NK-92 (cell line): Measurements from ENCODE around the gene ADPRHL1.

ENCODE experiments used
- DNase-seq: peaks from one replicate; lab custom pipeline; 2025; ENCODE audit not compliant: unreplicated experiment; lab: John Stamatoyannopoulos, UW

The ADPRHL1 gene

GRCh38 chr13:113452942-113453901 is at the start of gene ADPRHL1:
TSS of gene ADPRHL1 (minus strand) at chr13:113453488. CDS start at chr13:113453437, 51 bp downstream.
- DNase-seq = no peak

DNA sequence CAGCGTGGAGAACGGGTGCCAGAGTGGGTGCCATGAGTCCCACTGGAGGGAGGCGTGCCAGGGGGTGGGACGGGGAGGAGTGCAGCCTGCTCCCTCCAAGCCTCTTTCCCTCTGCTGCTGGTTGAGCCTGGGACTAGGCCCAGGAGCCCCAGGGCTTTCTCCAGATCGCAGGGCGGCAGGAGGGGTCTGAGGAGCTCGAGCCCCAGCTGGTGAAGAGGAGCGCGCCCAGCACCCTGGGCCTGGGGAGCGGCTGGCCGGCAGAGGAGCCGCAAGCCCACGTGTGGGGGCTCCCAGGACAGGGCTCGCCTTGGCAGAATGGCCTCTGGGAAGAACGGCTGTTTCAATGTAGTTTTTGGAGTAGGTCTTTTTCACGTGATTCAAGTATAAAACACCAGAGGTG is 49.4 kb upstream of the ADPRHL1 start:
- DNase-seq = no peak

- DNase-seq = no peak
Observed at GRCh38 chr13:113500530-113501265, 47.4 kb upstream of the ADPRHL1 start.

DNA sequence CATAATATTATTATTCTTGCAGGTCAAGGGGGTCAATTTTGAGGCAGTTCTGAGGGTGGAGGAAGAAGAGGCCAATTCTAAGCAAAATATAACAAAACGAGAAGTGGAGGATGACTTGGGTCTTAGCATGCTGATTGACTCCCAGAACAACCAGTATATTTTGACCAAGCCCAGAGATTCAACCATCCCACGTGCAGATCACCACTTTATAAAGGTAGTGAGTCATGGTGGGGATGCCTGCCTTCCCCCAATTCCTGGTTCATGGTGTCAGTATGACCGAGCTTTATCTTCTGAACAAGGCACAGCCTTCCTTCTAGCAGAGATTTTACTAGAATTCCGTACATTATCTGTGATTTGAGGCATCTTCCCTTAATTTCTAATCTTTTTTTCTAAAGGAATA is 46.6 kb upstream of the ADPRHL1 start:
- DNase-seq = no peak

- DNase-seq = no peak
Observed at GRCh38 chr13:113498905-113499304, 45.6 kb upstream of the ADPRHL1 start.

GRCh38 chr13:113497217-113497616 is 43.9 kb upstream of the ADPRHL1 start:
- no peak for DNase-seq

DNA sequence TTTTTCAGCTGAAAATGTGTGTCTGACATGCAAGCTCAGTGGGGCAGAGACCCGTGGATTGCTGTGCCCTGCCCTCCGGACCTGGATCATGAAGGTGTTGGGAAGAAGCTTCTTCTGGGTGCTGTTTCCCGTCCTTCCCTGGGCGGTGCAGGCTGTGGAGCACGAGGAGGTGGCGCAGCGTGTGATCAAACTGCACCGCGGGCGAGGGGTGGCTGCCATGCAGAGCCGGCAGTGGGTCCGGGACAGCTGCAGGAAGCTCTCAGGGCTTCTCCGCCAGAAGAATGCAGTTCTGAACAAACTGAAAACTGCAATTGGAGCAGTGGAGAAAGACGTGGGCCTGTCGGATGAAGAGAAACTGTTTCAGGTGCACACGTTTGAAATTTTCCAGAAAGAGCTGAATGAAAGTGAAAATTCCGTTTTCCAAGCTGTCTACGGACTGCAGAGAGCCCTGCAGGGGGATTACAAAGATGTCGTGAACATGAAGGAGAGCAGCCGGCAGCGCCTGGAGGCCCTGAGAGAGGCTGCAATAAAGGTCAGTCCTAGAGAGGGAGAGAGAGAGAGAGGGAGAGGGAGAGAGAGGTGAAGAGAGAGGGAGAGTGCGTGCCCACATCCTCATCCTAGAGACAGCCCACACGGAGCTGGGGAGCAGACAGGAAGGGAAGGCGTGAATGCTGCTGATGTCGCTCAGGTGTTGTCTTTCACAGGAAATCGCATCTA is 42.4 kb upstream of the ADPRHL1 start:
- no peak for DNase-seq

- DNase-seq = no peak
Observed at GRCh38 chr13:113493315-113493951, 40.1 kb upstream of the ADPRHL1 start.

- no peak for DNase-seq
Observed at GRCh38 chr13:113491982-113492381, 38.7 kb upstream of the ADPRHL1 start.

DNA sequence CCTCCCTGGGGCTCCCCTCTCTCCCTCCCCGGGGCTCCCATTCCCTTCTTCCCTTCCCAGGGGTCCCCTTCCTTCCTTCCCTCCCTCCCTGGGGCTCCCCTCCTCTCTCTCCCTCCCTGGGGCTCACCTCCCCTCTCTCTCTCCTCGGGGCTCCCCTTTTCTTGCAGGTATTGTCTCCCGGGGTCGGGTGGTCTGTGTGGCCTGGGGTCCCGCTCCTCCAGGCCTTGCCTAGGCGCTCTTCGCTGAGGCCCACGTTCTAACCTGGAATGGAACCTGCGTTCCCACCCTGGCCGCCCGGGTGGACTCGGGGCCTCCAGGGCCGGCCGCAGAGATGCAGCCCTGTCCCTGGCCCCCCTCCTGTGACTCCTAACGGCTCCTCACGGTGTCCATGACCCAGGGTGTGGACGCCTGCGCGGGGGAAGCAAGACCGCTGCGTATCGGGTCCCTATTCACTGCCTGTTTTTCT is 38.2 kb upstream of the ADPRHL1 start:
- no peak for DNase-seq

DNA sequence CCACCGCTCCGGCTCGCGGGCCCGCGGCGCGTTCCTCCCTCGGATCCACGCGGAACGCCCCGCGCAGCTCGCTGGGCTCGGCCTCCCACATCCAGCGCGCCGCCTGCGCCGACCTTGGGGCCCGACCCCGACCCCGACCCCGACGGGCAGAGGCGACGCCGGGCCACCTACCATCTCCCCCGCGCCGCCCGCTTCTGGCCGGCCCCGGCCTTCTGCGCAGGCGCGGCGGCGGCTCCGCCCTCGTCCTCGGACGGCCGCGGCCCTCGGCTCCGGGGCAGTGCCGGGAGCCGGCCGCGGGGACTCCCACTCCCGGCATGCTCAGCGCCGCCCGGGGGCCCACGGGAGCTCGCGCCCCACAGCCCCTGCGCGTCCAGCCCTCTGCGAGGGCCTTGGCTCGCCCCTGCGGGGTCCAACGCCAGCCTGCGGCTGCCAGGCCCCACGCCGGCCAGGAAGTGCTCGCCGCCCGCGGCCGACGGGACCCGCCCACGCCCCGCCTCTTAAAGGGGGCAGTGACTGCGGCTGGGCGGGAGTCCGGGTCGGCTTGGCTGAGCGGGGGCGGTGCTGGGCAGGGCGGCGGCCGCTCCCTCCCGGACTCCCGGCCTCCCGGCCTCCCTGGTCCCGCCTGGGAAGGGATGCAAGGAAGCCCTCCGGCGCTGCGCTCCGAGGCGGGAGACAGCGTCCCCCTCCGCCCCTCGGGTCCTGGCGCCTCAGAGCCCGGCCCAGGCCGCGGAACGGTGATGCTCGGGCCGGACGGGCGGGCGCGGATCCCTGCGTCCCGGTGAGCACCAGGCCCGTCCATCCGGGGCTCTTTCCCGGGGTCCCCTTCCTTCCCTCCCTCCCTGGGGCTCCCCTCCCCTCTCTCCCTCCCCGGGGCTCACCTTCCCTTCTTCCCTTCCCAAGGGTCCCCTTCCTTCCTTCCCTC is 37.5 kb upstream of the ADPRHL1 start, which contains the start of gene DCUN1D2:
DCUN1D2 (minus strand) TSS at position 216 of the 922 bp plus-strand sequence; CDS start at position 174, 42 bp downstream.
- DNase-seq = no peak

DNA sequence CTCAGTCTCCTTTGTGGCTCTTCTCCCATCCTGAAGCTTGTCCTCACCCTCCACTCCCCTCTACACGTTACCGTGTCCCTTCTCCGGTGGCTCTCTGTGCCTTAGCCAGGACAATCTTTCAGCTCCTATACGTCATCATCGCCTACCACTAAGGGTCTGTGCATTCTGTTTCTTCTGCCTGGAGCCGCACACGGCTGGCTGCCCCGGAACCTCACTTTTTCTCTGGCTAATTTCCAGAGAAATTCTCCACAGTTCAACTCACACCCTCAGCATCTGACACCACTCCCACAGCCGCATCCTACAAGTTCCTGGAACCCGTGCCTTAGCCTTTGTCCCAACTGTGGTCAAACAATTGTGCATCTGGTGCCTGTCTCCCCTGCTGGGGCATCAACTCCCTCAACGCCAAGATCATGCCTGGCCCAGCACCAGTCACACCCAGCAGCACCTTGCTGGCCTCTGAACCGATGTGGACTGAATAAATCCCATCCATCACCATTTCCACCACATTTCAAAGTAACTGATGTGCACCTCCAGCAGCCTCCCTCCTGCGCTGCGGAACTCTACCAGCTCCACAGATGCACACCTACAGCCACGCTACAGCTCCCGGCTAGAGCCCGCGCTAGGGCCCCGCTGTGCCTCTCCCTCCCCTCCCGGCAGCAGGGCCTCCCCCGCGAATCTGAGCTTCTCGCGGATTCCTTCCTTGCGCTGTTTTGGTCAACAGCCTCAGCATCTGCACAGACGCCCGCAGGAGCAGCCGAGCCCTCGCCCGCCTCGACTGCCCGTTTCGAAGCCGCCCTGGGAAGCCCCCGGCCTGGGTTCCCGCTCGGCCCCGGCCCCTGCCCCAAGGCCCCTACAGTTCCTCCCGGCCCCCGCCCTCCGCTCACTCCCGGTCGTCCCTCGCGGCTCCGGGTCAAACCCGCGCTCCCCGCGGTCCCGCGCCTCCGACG is 36.5 kb upstream of the ADPRHL1 start:
- DNase-seq = no peak

DNA sequence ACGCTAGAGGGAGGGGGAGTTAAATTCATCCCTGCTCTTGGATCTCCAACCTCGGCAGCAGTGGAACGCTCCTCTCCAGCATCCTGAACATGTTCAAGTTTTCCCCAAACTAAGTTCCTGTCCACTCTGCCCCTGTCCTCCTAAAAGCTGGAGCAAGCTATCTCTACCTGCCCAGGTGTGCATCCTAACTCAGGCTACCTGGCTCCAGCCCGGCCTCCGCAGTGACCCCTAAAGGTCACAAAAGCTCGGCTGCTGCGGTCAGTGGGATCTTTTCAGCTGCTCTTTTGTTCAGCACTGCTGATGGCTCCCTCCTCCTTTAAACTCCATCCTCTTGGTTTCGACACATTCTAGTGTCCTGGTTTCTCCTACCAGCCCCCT is 35.9 kb upstream of the ADPRHL1 start:
- DNase-seq = no peak

DNA sequence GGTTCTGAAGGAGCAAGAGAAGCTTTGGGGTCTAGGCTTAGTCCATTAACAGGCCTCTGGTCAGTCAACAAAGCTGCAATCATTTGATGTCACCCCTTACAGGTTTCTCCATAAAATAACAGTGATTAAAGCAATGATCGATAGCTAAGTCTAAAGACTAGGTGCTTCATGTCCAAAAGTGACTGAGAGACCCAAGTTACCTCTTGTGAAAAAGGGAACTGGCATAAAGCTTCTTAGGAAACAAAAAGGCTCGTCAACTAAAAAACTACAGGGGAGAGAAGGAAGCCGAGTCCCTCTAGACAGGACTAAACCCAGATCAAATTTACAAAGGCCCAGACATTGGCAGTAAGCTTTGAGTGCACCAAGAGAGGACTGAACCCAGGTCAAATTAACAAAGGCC is 35.0 kb upstream of the ADPRHL1 start:
- no peak for DNase-seq

GRCh38 chr13:113486698-113487097 is 33.4 kb upstream of the ADPRHL1 start:
- DNase-seq = no peak

GRCh38 chr13:113485545-113485944 is 32.3 kb upstream of the ADPRHL1 start:
- DNase-seq = no peak

DNA sequence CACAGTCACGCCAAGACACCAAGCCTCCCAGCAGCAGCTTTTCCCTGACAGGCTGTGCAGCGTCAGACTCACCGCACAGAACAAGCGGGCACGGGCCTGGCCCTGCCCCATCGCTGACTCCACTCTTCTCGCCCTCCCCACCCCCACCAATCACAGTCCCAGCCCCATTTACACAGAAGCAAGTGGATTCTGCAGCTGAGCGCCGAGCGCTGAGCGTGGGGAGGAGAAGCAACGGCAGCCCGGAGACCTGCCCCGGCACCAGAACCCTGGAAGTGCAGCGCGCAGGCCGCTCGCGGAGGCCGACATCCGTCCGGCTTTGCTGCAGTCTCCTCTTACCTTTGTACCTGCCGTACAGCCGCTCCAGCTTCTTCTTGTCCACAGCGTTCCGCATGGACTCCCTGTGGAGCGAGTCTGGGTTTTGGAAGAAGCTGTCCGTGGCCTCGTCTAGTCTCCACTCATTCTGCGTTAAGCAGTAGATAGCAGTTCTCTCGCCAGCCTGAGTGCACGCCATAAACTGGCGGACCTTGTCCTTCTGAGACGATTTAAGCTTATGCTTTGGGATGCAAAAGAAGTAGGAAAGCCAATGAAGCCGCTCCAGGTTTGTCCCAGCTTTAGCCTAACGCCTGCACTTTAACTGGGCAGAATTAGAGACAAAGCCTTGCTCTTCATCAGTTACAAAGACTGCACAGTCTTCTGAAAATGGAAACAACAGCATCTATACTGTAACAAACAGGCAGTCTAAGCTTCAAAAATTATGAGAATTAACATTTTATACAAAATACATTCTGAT is 30.4 kb upstream of the ADPRHL1 start:
- DNase-seq = no peak

DNA sequence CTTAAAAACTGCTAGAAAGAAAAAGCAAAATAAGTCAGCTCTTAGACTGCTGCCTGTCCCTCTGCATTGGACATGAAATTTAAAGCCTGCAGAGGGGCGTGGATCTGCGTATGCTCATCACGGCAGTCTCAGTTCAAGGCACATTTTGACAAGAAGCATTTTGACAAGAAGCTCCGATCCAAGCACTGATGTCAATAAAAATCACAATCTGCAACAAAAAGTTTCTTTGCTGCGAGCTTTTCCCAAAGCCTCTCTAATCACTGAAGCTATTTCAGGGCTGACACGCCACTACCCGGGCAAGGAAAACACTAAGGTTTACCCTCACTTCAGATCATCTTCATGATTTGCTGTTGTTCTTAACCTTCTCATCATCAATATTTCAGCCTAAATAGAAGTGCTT is 29.8 kb upstream of the ADPRHL1 start:
- no peak for DNase-seq
